ENCODE results near the gene C17orf58. TPM values are rescaled to one million over a fixed set of nuclear protein-coding genes. Genes with fewer than 3 reads are reported as not detected.
A peak's percentile ranks its signal among the peaks of the same experiment; 100 is the strongest.
"Not testable (repeated sequence)": the region's sequence is repeated elsewhere in the genome, so short reads cannot be mapped to it uniquely, and the experiment has no call there.

C17orf58 gene
- total and polyA plus RNA-seq, 2 experiments from 2014 or later, result 14.9 to 18.9 TPM

- H4K20me1 ChIP-seq (ENCODE audit: insufficient read depth, poor library complexity, severe bottlenecking), result no peaks in the 10 kb centered on the region
- peaks cover 3% of the 10 kb centered on the region for H3K4me1 ChIP-seq (ENCODE audit: insufficient read depth)
- H3K27me3 ChIP-seq, result no peaks in the 10 kb centered on the region
- no peaks in the 10 kb centered on the region for H3K36me3 ChIP-seq (replicated peaks; ENCODE audit: insufficient read depth, low read depth)
- no peaks in the 10 kb centered on the region for H3K9me3 ChIP-seq (ENCODE audit: low read depth)
- H3K9me2 ChIP-seq (replicated peaks; ENCODE audit: insufficient read depth), result no peaks in the 10 kb centered on the region
- WGBS (ENCODE audit: low lambda C conversion rate, missing lambda C conversion rate), result 83% methylated on average over 9 of the region's 9 CpGs
- H3K4me2 ChIP-seq, result peak overlapping the region; percentile 67
- DNase-seq (ENCODE audit: low spot score), result no peak
- no peaks in the 10 kb centered on the region for H3K79me2 ChIP-seq
- H2AFZ ChIP-seq, result no peak overlapping the region
- H3K27ac ChIP-seq, result peak overlapping the region; percentile 2
- TF ChIP-seq, protein P1, sequence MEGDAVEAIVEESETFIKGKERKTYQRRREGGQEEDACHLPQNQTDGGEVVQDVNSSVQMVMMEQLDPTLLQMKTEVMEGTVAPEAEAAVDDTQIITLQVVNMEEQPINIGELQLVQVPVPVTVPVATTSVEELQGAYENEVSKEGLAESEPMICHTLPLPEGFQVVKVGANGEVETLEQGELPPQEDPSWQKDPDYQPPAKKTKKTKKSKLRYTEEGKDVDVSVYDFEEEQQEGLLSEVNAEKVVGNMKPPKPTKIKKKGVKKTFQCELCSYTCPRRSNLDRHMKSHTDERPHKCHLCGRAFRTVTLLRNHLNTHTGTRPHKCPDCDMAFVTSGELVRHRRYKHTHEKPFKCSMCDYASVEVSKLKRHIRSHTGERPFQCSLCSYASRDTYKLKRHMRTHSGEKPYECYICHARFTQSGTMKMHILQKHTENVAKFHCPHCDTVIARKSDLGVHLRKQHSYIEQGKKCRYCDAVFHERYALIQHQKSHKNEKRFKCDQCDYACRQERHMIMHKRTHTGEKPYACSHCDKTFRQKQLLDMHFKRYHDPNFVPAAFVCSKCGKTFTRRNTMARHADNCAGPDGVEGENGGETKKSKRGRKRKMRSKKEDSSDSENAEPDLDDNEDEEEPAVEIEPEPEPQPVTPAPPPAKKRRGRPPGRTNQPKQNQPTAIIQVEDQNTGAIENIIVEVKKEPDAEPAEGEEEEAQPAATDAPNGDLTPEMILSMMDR (IDR thresholded peaks at IDR 0.05; ENCODE audit: poor library complexity), result no peak
- TF ChIP-seq EZH2 (IDR thresholded peaks at IDR 0.05; ENCODE audit: borderline replicate concordance) (no peak), EZH2phosphoT487 (IDR thresholded peaks at IDR 0.05; ENCODE audit: low read depth, severe bottlenecking, unreplicated experiment) (no peak)
- H3K4me3 ChIP-seq, result no peak overlapping the region
Observed at GRCh38 chr17:68019336-68019674, 23.0 kb upstream of the C17orf58 start.

DNA sequence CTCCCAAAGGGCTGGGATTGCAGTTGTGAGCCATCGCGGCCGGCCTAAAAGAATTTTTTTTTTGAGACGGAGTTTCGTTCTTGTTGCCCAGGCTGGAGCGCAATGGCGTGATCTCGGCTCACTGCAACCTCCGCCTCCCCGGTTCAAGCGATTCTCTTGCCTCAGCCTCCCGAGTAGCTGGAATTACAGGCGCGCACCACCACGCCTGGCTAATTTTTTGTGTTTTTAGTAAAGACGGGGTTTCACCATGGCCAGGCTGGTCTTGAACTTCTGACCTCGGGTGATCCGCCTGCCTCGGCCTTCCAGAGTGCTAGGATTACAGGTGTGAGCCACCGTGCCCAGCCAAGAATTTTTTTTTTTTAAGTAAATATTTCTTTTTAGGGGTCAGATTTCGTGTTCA, 22.2 kb upstream of the C17orf58 start:
- H3K9me3 ChIP-seq (ENCODE audit: low read depth); H3K4me1 ChIP-seq (ENCODE audit: insufficient read depth); H3K4me3 ChIP-seq; H3K27me3 ChIP-seq; H3K4me2 ChIP-seq; H3K27ac ChIP-seq; H3K79me2 ChIP-seq; H3K36me3 ChIP-seq (replicated peaks; ENCODE audit: insufficient read depth, low read depth); H2AFZ ChIP-seq; DNase-seq (ENCODE audit: low spot score); H4K20me1 ChIP-seq (ENCODE audit: insufficient read depth, poor library complexity, severe bottlenecking); H3K9me2 ChIP-seq (replicated peaks; ENCODE audit: insufficient read depth): not testable (repeated sequence)
- WGBS (ENCODE audit: low lambda C conversion rate, missing lambda C conversion rate), result 96% methylated on average over 21 of the region's 21 CpGs

DNA sequence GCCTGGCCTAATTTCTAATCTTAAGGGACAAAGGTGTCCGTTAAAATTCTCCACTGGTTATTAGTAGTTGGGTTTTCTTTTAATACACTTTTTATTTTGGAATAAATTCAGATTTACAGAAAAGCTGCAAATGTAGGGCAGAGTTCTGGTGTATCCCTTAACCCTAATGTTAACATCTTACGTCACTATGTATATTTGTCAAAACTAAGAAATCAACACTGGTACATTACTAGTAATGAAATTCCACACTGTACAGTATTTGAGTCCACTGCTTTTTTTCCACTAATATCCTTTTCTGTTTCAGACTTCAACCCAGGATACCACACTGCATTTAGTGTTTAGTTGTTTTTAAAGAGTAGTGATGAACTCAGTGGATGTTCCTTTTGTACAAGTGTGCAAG, 20.6 kb upstream of the C17orf58 start:
- no peaks in the 10 kb centered on the region for H3K36me3 ChIP-seq (replicated peaks; ENCODE audit: insufficient read depth, low read depth)
- no peaks in the 10 kb centered on the region for H3K79me2 ChIP-seq
- H3K9me2 ChIP-seq (replicated peaks; ENCODE audit: insufficient read depth), result no peaks in the 10 kb centered on the region
- H3K9me3 ChIP-seq (ENCODE audit: low read depth), result no peaks in the 10 kb centered on the region
- no peaks in the 10 kb centered on the region for H3K27me3 ChIP-seq
- H3K4me1 ChIP-seq (ENCODE audit: insufficient read depth), result peaks cover 3% of the 10 kb centered on the region
- H4K20me1 ChIP-seq (ENCODE audit: insufficient read depth, poor library complexity, severe bottlenecking), result no peaks in the 10 kb centered on the region
- H2AFZ ChIP-seq, result no peak overlapping the region
- no peak overlapping the region for H3K4me3 ChIP-seq
- TF ChIP-seq, protein P1 (IDR thresholded peaks at IDR 0.05; ENCODE audit: poor library complexity), result no peak
- DNase-seq (ENCODE audit: low spot score), result no peak
- H3K27ac ChIP-seq, result no peak overlapping the region
- WGBS (ENCODE audit: low lambda C conversion rate, missing lambda C conversion rate), result 95% methylated on average over 2 of the region's 2 CpGs
- H3K4me2 ChIP-seq, result no peak overlapping the region

DNA sequence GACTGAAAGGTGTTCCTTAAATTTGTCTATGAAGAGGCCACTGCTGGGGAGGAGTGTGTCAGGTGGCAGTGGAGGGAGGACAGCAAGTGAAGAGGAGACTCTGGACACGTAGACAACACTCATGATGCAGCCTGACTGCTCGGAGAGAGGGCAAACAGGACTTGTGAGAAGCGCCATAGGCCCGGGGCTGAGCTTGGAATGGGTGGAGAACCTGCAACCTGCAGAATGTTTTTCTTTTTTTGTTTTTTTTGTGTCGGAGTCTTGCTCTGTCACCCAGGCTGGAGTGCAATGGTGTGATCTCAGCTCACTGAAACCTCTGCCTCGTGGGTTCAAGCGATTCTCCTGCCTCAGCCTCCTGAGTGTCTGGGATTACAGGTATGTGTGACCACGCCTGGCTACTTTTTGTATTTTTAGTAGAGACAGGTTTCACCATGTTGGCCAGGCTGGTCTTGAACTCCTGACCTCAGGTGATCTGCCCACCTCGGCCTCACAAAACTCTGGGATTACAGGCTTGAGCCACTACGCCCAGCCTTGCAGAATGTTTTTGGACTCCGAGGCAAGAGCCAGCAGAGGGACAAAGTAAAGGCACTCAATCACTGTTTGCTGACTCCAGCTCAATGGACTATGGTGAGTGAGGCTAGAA, 18.9 kb upstream of the C17orf58 start:
- Histone ChIP-seq H3K4me1 (ENCODE audit: insufficient read depth) (no peaks in the 10 kb centered on the region), H4K20me1 (ENCODE audit: insufficient read depth, poor library complexity, severe bottlenecking) (no peaks in the 10 kb centered on the region), H3K36me3 (replicated peaks; ENCODE audit: insufficient read depth, low read depth) (no peaks in the 10 kb centered on the region), H3K27me3 (no peaks in the 10 kb centered on the region), H3K79me2 (no peaks in the 10 kb centered on the region), H2AFZ (no peak overlapping the region), H3K4me3 (no peak overlapping the region), H3K4me2 (no peak overlapping the region), H3K27ac (no peak overlapping the region), H3K9me2 (replicated peaks; ENCODE audit: insufficient read depth) (no peaks in the 10 kb centered on the region), H3K9me3 (ENCODE audit: low read depth) (no peaks in the 10 kb centered on the region)
- TF ChIP-seq, protein P1 (IDR thresholded peaks at IDR 0.05; ENCODE audit: poor library complexity), result no peak
- TF ChIP-seq EZH2 (IDR thresholded peaks at IDR 0.05; ENCODE audit: borderline replicate concordance) (no peak), EZH2phosphoT487 (IDR thresholded peaks at IDR 0.05; ENCODE audit: low read depth, severe bottlenecking, unreplicated experiment) (no peak)
- 90% methylated on average over 11 of the region's 11 CpGs for WGBS (ENCODE audit: low lambda C conversion rate, missing lambda C conversion rate)
- no peak for DNase-seq (ENCODE audit: low spot score)

All from hepatocyte (in vitro differentiated cells).